H1 (cell line): ENCODE data around the gene LRCH3. TPM values are rescaled to one million over a fixed set of nuclear protein-coding genes. Genes with fewer than 3 reads are reported as not detected.
"Not testable (repeated sequence)": the region's sequence is repeated elsewhere in the genome, so short reads cannot be mapped to it uniquely, and the experiment has no call there.

Experiments
- CTCF ChIA-PET: fragments of 300-600 bp; sonication (Branson Sonifier 250); formaldehyde crosslinking; loops from one replicate; lab custom pipeline; 2021; ENCODE audit not compliant: partially characterized antibody; lab: Charles Lee
- POLR2A ChIA-PET: fragments of 300-600 bp; sonication (Branson Sonifier 250); formaldehyde crosslinking; loops from one replicate; lab custom pipeline; 2021; ENCODE audit warnings: inconsistent platforms; ENCODE audit not compliant: partially characterized antibody; lab: Charles Lee
- DNase-seq, 2 experiments: peaks; one replicate each; pipeline versions ENCODE4 v3.0.0 to v3.0.0-alpha.2; 2010 to 2022; ENCODE audit warnings: low spot score in 2 of 2, low read depth in 1 of 2, mixed read lengths in 1 of 2
- FAIRE-seq: peaks from 2 replicates; lab custom pipeline; 2011; peaks lifted over from hg19 to GRCh38; lab: Jason Lieb, UNC
- H2AFZ ChIP-seq: 2 replicates; pipeline ENCODE4 v1.8.1; 2012; ENCODE audit warnings: low read length, inconsistent platforms
- H2AK5ac ChIP-seq: 2 replicates; pipeline ENCODE4 v1.6.1; 2013; ENCODE audit warnings: low read depth, low read length
- H2BK120ac ChIP-seq: replicated peaks from 2 replicates; pipeline ENCODE3; 2013; ENCODE audit warnings: low read depth, low read length, inconsistent platforms
- H2BK12ac ChIP-seq: 2 replicates; pipeline ENCODE4 v1.6.1; 2013; ENCODE audit warnings: low read depth, low read length
- H2BK15ac ChIP-seq: 2 replicates; pipeline ENCODE4 v1.6.1; 2013; ENCODE audit warnings: low read length
- H2BK20ac ChIP-seq: 2 replicates; pipeline ENCODE4 v1.6.1; 2013; ENCODE audit warnings: low read length
- H2BK5ac ChIP-seq: 2 replicates; pipeline ENCODE4 v1.6.1; 2013; ENCODE audit warnings: low read depth, low read length
- H3K14ac ChIP-seq: 2 replicates; pipeline ENCODE4 v1.6.1; 2013; ENCODE audit warnings: inconsistent platforms; ENCODE audit not compliant: insufficient read length
- H3K18ac ChIP-seq: 2 replicates; pipeline ENCODE4 v1.6.1; 2013; ENCODE audit warnings: low read length; ENCODE audit errors: extremely low read depth
- H3K23ac ChIP-seq: 2 replicates; pipeline ENCODE4 v1.6.1; 2013; ENCODE audit warnings: inconsistent platforms; ENCODE audit not compliant: insufficient read length
- H3K23me2 ChIP-seq: 2 replicates; pipeline ENCODE4 v1.6.1; 2013; ENCODE audit warnings: low read depth, low read length
- H3K27ac ChIP-seq: 2 replicates; pipeline ENCODE4 v1.6.1; 2011; ENCODE audit warnings: low read depth, low read length, inconsistent platforms
- H3K27me3 ChIP-seq, 4 experiments: replicated peaks in 1 of 4; 1 replicate in 1 of 4; 2 replicates in 3 of 4; pipeline versions ENCODE4 v1.6.1 to v1.8.1; 2011 to 2013; ENCODE audit warnings: low read length in 3 of 4, mild to moderate bottlenecking in 3 of 4, inconsistent platforms in 2 of 4, mixed read lengths in 2 of 4, moderate library complexity in 1 of 4; ENCODE audit not compliant: control insufficient read depth in 3 of 4, insufficient read depth in 3 of 4; ENCODE audit errors: extremely low read depth in 1 of 4
- H3K36me3 ChIP-seq, 4 experiments: 2 replicates each; pipeline versions ENCODE4 v1.6.1 to v1.8.1; 2011 to 2013; ENCODE audit warnings: mild to moderate bottlenecking in 4 of 4, low read length in 3 of 4, moderate library complexity in 2 of 4, control low read depth in 1 of 4, inconsistent platforms in 1 of 4; ENCODE audit not compliant: insufficient read depth in 4 of 4, control insufficient read depth in 2 of 4
- H3K4ac ChIP-seq: replicated peaks from 2 replicates; pipeline ENCODE3; 2013; ENCODE audit warnings: low read length, low read depth, mixed read lengths, inconsistent platforms; ENCODE audit not compliant: insufficient read length
- H3K4me1 ChIP-seq, 4 experiments: replicated peaks in 1 of 4; 1 replicate in 1 of 4; 2 replicates in 3 of 4; pipeline versions ENCODE4 v1.6.1 to v1.8.1; 2011 to 2013; ENCODE audit warnings: low read length in 3 of 4, inconsistent platforms in 2 of 4, mixed read lengths in 1 of 4; ENCODE audit not compliant: insufficient read depth in 4 of 4, control insufficient read depth in 3 of 4
- H3K4me2 ChIP-seq, 2 experiments: 2 replicates each; pipeline versions ENCODE4 v1.6.1 to v1.8.1; 2011 to 2013; ENCODE audit warnings: low read depth in 2 of 2, low read length in 2 of 2, control low read depth in 1 of 2, inconsistent platforms in 1 of 2, mild to moderate bottlenecking in 1 of 2; ENCODE audit not compliant: insufficient read depth in 1 of 2
- H3K4me3 ChIP-seq, 4 experiments: fragments of 200-600, 300-600 bp in 1 of 4; sonication (generic), shearing (Covaris generic), sonication (Bioruptor Twin) in 1 of 4; 2 replicates each; pipeline versions ENCODE4 v1.5.1 to v1.8.1; 2011 to 2016; ENCODE audit warnings: low read length in 4 of 4, low read depth in 3 of 4, control low read depth in 2 of 4, inconsistent platforms in 2 of 4, mild to moderate bottlenecking in 2 of 4, mixed read lengths in 1 of 4, moderate library complexity in 1 of 4; ENCODE audit not compliant: insufficient read depth in 2 of 4; ENCODE audit errors: extremely low read depth in 1 of 4
- H3K56ac ChIP-seq: replicated peaks from 2 replicates; pipeline ENCODE3; 2013; ENCODE audit warnings: low read depth, mild to moderate bottlenecking, mixed read lengths, low read length, inconsistent platforms; ENCODE audit not compliant: insufficient read length
- H3K79me1 ChIP-seq: 2 replicates; pipeline ENCODE4 v1.6.1; 2013; ENCODE audit warnings: low read depth, low read length, control low read depth
- H3K79me2 ChIP-seq, 2 experiments: 2 replicates each; pipeline versions ENCODE4 v1.6.1 to v1.8.1; 2012 to 2013; ENCODE audit warnings: low read length in 2 of 2, mild to moderate bottlenecking in 2 of 2, inconsistent platforms in 1 of 2; ENCODE audit not compliant: insufficient read depth in 2 of 2, control insufficient read depth in 1 of 2
- H3K9ac ChIP-seq, 4 experiments: replicated peaks in 1 of 4; 1 replicate in 1 of 4; 2 replicates in 3 of 4; pipeline versions ENCODE4 v1.6.1 to v1.8.1; 2011 to 2013; ENCODE audit warnings: low read depth in 3 of 4, low read length in 3 of 4, control low read depth in 2 of 4, mild to moderate bottlenecking in 2 of 4, moderate library complexity in 2 of 4, inconsistent platforms in 1 of 4; ENCODE audit errors: extremely low read depth in 1 of 4
- H3K9me3 ChIP-seq, 2 experiments: 2 replicates each; pipeline versions ENCODE4 v1.6.1 to v1.8.1; 2012 to 2013; ENCODE audit warnings: mild to moderate bottlenecking in 2 of 2, moderate library complexity in 2 of 2, control low read depth in 1 of 2, inconsistent platforms in 1 of 2, low read depth in 1 of 2, low read length in 1 of 2, mixed read lengths in 1 of 2; ENCODE audit not compliant: insufficient read depth in 2 of 2
- H4K20me1 ChIP-seq, 2 experiments: replicated peaks in 1 of 2; 2 replicates each; pipeline versions ENCODE3 to v1.8.1; 2011 to 2013; ENCODE audit warnings: inconsistent platforms in 2 of 2, low read length in 2 of 2, mild to moderate bottlenecking in 1 of 2; ENCODE audit not compliant: insufficient read depth in 2 of 2, control insufficient read depth in 1 of 2
- H4K5ac ChIP-seq: 2 replicates; pipeline ENCODE4 v1.6.1; 2013; ENCODE audit warnings: low read length, low read depth, mixed read lengths, inconsistent platforms; ENCODE audit not compliant: insufficient read length
- H4K8ac ChIP-seq: 2 replicates; pipeline ENCODE4 v1.8.0; 2013; ENCODE audit warnings: mild to moderate bottlenecking, moderate library complexity, low read length, inconsistent platforms; ENCODE audit not compliant: insufficient read depth; ENCODE audit errors: extremely low read depth
- H4K91ac ChIP-seq: replicated peaks from 2 replicates; pipeline ENCODE3; 2013; ENCODE audit warnings: low read length, mixed read lengths, inconsistent platforms; ENCODE audit not compliant: insufficient read length
- WGBS, 2 experiments: shearing (Covaris generic) in 1 of 2; methylation state at CpG; one replicate each; pipeline versions ENCODE4 v1.1.6 to v1.1.7; 2013 to 2015; ENCODE audit warnings: low lambda C conversion rate in 2 of 2, mixed read lengths in 2 of 2, inconsistent platforms in 1 of 2, low coverage in 1 of 2, missing lambda C conversion rate in 1 of 2; ENCODE audit not compliant: insufficient replicate concordance in 2 of 2, insufficient coverage in 1 of 2, insufficient read length in 1 of 2; ENCODE audit errors: extremely low coverage in 1 of 2, missing lambda C conversion rate in 1 of 2; 5-methylcytosine and 5-hydroxymethylcytosine counted together
- polyA plus RNA-seq, 7 experiments: library from polyadenylated mRNA; depleted of rRNA in 3 of 7; stranded (reverse) in 5 of 7; unstranded in 2 of 7; fragments of >200 nt in 5 of 7; fragments of 200-250 nt in 2 of 7; gene quantifications; 1 replicate in 5 of 7; 2 replicates in 1 of 7; 4 replicates in 1 of 7; pipeline versions ENCODE4 v1.2.1 to v1.2.3, GENCODE V29; 2011 to 2013; ENCODE audit warnings: missing spikeins in 2 of 7, mixed read lengths in 2 of 7
- total RNA-seq: library from RNA; stranded (reverse); fragmentation: NEBNext Ultra II Directional; extraction: Animal tissue kit (Norgen Biotek cat#: 25700); gene quantifications from 2 replicates; pipeline ENCODE4 v1.2.1, GENCODE V29; 2021

Gene LRCH3
- total and polyA plus RNA-seq, 2 of the 8 experiments (the other 6 are each of a cell fraction or from before 2014, with no cell fraction given): 58.4 to 66.0 TPM

DNA sequence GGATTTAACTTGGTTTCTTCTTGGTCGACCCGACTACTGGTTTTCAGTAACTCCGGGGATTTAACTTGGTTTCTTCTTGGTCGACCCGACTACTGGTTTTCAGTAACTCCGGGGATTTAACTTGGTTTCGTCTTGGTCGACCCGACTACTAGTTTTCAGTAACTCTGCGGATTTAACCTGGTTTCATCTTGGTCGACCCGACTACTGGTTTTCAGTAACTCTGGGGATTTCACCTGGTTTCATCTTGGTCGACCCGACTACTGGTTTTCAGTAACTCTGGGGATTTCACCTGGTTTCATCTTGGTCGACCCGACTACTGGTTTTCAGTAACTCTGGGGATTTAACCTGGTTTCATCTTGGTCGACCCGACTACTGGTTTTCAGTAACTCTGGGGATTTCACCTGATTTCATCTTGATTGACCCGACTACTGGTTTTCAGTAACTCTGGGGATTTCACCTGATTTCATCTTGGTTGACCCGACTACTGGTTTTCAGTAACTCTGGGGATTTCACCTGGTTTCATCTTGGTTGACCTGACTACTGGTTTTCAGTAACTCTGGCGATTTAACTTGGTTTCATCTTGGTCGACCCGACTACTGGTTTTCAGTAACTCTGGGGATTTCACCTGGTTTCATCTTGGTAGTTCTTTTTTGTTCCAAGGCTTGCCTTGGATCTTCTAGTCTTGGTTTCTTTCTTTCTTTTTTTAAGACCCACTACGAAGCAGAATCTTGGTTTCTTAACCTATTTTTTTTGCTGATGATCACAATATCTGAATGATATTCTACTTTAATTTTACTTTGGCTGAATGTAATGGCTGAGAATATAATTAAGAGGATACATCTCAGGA, 130.6 kb downstream of the LRCH3 start:
- H4K5ac ChIP-seq, H3K23me2 ChIP-seq, DNase-seq, H3K36me3 ChIP-seq, FAIRE-seq, H2AFZ ChIP-seq, H3K27me3 ChIP-seq, H3K4me2 ChIP-seq, H3K18ac ChIP-seq, H3K23ac ChIP-seq, H3K9ac ChIP-seq, POLR2A ChIA-PET, H2BK12ac ChIP-seq, H3K4me1 ChIP-seq, H4K91ac ChIP-seq, H3K4ac ChIP-seq, H3K79me2 ChIP-seq, H3K14ac ChIP-seq, H3K4me3 ChIP-seq, H3K27ac ChIP-seq, H2BK20ac ChIP-seq, H2BK5ac ChIP-seq, H3K79me1 ChIP-seq, H4K20me1 ChIP-seq, H3K9me3 ChIP-seq, H2BK15ac ChIP-seq, H4K8ac ChIP-seq, H2AK5ac ChIP-seq, H2BK120ac ChIP-seq, H3K56ac ChIP-seq: not testable (repeated sequence)
- CTCF ChIA-PET: interaction anchor here (1.7 kb wide), 1 partner anchor 21 kb away, joined by 6 read pairs; no protein-coding TSS in a partner anchor
- 85% methylated on average over 22 of the region's 24 CpGs; no CpG with 5 or more reads in 1 of the 2 experiments for WGBS, 2 experiments
